CD14-positive monocyte (primary cell): ENCODE measurements around the gene CD40LG. TPM values are rescaled to one million over a fixed set of nuclear protein-coding genes. Genes with fewer than 3 reads are reported as not detected.
A peak's percentile ranks its signal among the peaks of the same experiment; 100 is the strongest.

Experiments used
- DNase-seq, 3 donors: peaks; one replicate each; pipeline ENCODE4 v3.0.0-alpha.2; 2011 to 2022
- H2AFZ ChIP-seq: 2 replicates; pipeline ENCODE4 v1.6.0; 2012; ENCODE audit warnings: mild to moderate bottlenecking, low read depth, low read length, inconsistent platforms; ENCODE audit not compliant: insufficient read depth, poor library complexity, severe bottlenecking
- H3K27ac ChIP-seq, 2 donors: 1 replicate in 1 of 2; 2 replicates in 1 of 2; pipeline ENCODE4 v1.5.1; 2012 to 2013; ENCODE audit warnings: low read length in 2 of 2, control low read depth in 1 of 2, inconsistent platforms in 1 of 2, low read depth in 1 of 2, mild to moderate bottlenecking in 1 of 2
- H3K27me3 ChIP-seq, 2 donors: one replicate each; pipeline versions ENCODE4 v1.6.0 to v1.6.1; 2011 to 2013; ENCODE audit warnings: low read length in 2 of 2; ENCODE audit not compliant: control insufficient read depth in 2 of 2, insufficient read depth in 2 of 2
- H3K36me3 ChIP-seq, 2 donors: replicated peaks in 1 of 2; 1 replicate in 1 of 2; 2 replicates in 1 of 2; pipeline versions ENCODE4 v1.5.1 to v1.6.1; 2012 to 2013; ENCODE audit warnings: low read length in 2 of 2, control low read depth in 1 of 2, inconsistent platforms in 1 of 2, mild to moderate bottlenecking in 1 of 2; ENCODE audit not compliant: insufficient read depth in 2 of 2, control insufficient read depth in 1 of 2
- H3K4me1 ChIP-seq, 2 donors: 1 replicate in 1 of 2; 2 replicates in 1 of 2; pipeline versions ENCODE4 v1.5.1 to v1.6.1; 2012 to 2013; ENCODE audit warnings: low read length in 2 of 2, control low read depth in 1 of 2, inconsistent platforms in 1 of 2, mild to moderate bottlenecking in 1 of 2, moderate library complexity in 1 of 2; ENCODE audit not compliant: insufficient read depth in 2 of 2, control insufficient read depth in 1 of 2
- H3K4me2 ChIP-seq: replicated peaks from 2 replicates; pipeline ENCODE3; 2012; ENCODE audit warnings: low read length, moderate library complexity, mild to moderate bottlenecking; ENCODE audit not compliant: poor library complexity, severe bottlenecking; ENCODE audit errors: extremely low read depth
- H3K4me3 ChIP-seq, 3 experiments: fragments of 200-600 bp in 1 of 3; sonication (generic) in 1 of 3; replicated peaks in 1 of 3; 1 replicate in 2 of 3; 2 replicates in 1 of 3; pipeline ENCODE4 v1.5.1; 2011 to 2013; ENCODE audit warnings: low read length in 3 of 3, mild to moderate bottlenecking in 3 of 3, control low read depth in 2 of 3, low read depth in 2 of 3, inconsistent platforms in 1 of 3, moderate library complexity in 1 of 3
- H3K79me2 ChIP-seq: 2 replicates; pipeline ENCODE4 v1.6.0; 2012; ENCODE audit warnings: mild to moderate bottlenecking, control low read depth, inconsistent platforms, low read length, moderate library complexity; ENCODE audit not compliant: insufficient read depth
- H3K9ac ChIP-seq: 2 replicates; pipeline ENCODE4 v1.6.0; 2017; ENCODE audit warnings: low read length, mild to moderate bottlenecking; ENCODE audit not compliant: insufficient read depth, poor library complexity, severe bottlenecking
- H3K9me3 ChIP-seq, 2 donors: replicated peaks in 1 of 2; 1 replicate in 1 of 2; 2 replicates in 1 of 2; pipeline versions ENCODE4 v1.5.1 to v1.6.1; 2012 to 2013; ENCODE audit warnings: low read length in 2 of 2, control low read depth in 1 of 2; ENCODE audit not compliant: control insufficient read depth in 1 of 2, insufficient read depth in 1 of 2
- H4K20me1 ChIP-seq: 2 replicates; pipeline ENCODE4 v1.6.0; 2012; ENCODE audit warnings: mild to moderate bottlenecking, low read length, control low read depth, moderate library complexity; ENCODE audit not compliant: insufficient read depth
- H3K27ac Mint-ChIP-seq, 7 donors: one replicate each; pipeline ENCODE4 v1.8.0; 2020; ENCODE audit warnings: mild to moderate bottlenecking in 7 of 7, mixed read lengths in 7 of 7, moderate library complexity in 6 of 7, inconsistent platforms in 2 of 7
- H3K27me3 Mint-ChIP-seq, 3 donors: one replicate each; pipeline ENCODE4 v1.8.0; 2021 to 2022; ENCODE audit warnings: low read depth in 3 of 3, mild to moderate bottlenecking in 3 of 3, mixed read lengths in 3 of 3, moderate library complexity in 3 of 3, inconsistent platforms in 1 of 3
- H3K36me3 Mint-ChIP-seq, 2 donors: one replicate each; pipeline ENCODE4 v1.8.0; 2020; ENCODE audit warnings: mixed read lengths in 2 of 2, inconsistent platforms in 1 of 2, mild to moderate bottlenecking in 1 of 2
- H3K4me1 Mint-ChIP-seq: one replicate; pipeline ENCODE4 v1.8.0; 2020; ENCODE audit warnings: mild to moderate bottlenecking, mixed read lengths
- H3K4me3 Mint-ChIP-seq, 2 donors: one replicate each; pipeline ENCODE4 v1.8.0; 2020; ENCODE audit warnings: mild to moderate bottlenecking in 2 of 2, mixed read lengths in 2 of 2, moderate library complexity in 1 of 2
- H3K9me3 Mint-ChIP-seq, 7 donors: one replicate each; pipeline ENCODE4 v1.8.0; 2020 to 2022; ENCODE audit warnings: mixed read lengths in 7 of 7, mild to moderate bottlenecking in 6 of 7, moderate library complexity in 6 of 7, inconsistent platforms in 2 of 7
- WGBS: methylation state at CpG from one replicate; pipeline ENCODE4 v1.1.5; 2013; ENCODE audit warnings: missing lambda C conversion rate; ENCODE audit not compliant: insufficient coverage; 5-methylcytosine and 5-hydroxymethylcytosine counted together
- intact Hi-C, 2 donors: fragments of 100-400 bp; cut with micrococcal nuclease; formaldehyde crosslinking; loops; one replicate each; pipeline versions ENCODE4 v1.15.0 to v1.15.1; 2023
- polyA plus RNA-seq, 3 donors: library from polyadenylated mRNA; depleted of rRNA in 1 of 3; unstranded in 2 of 3; stranded (reverse) in 1 of 3; fragments of 300-500 nt in 2 of 3; fragments of >200 nt in 1 of 3; fragmentation: Illumina TruSeq in 2 of 3; gene quantifications; 1 replicate in 2 of 3; 2 replicates in 1 of 3; pipeline ENCODE4 v1.2.3, GENCODE V29; 2012 to 2021
- TF ChIP-seq, protein P1 (sequence below): fragments of 200-600 bp; IDR thresholded peaks from one replicate; pipeline ENCODE4 v1.8.0; 2022; ENCODE audit warnings: antibody characterized with exemption, mild to moderate bottlenecking

The CD40LG gene
- polyA plus RNA-seq, 3 donors: 0.09 TPM; not detected in 2

- Histone ChIP-seq H3K9me3 (no peaks in the 10 kb centered on the region), H3K9ac (no peak overlapping the region), H3K4me2 (no peak overlapping the region), H3K4me3 (no peak overlapping the region), H2AFZ (no peak overlapping the region), H3K79me2 (no peaks in the 10 kb centered on the region), H3K36me3 (peaks cover 22 to 36% of the 10 kb centered on the region in 2 donors), H3K27me3 (no peaks in the 10 kb centered on the region), H4K20me1 (no peaks in the 10 kb centered on the region), H3K27ac (no peak overlapping the region), H3K4me1 (peaks cover 18 to 24% of the 10 kb centered on the region in 2 donors)
- Mint-ChIP-seq H3K4me3 (no peak overlapping the region), H3K9me3 (no peaks in the 10 kb centered on the region), H3K36me3 (peaks cover 18 to 33% of the 10 kb centered on the region in 2 donors), H3K27ac (peak overlapping the region in 1 of 7 donors; percentile 35), H3K4me1 (peaks cover 24% of the 10 kb centered on the region), H3K27me3 (peaks cover 0 to under 1% (median 0%) of the 10 kb centered on the region in 3 donors)
- WGBS: no CpG with 5 or more reads among the region's 1 CpG
- DNase-seq: no peak
- TF ChIP-seq, protein P1, sequence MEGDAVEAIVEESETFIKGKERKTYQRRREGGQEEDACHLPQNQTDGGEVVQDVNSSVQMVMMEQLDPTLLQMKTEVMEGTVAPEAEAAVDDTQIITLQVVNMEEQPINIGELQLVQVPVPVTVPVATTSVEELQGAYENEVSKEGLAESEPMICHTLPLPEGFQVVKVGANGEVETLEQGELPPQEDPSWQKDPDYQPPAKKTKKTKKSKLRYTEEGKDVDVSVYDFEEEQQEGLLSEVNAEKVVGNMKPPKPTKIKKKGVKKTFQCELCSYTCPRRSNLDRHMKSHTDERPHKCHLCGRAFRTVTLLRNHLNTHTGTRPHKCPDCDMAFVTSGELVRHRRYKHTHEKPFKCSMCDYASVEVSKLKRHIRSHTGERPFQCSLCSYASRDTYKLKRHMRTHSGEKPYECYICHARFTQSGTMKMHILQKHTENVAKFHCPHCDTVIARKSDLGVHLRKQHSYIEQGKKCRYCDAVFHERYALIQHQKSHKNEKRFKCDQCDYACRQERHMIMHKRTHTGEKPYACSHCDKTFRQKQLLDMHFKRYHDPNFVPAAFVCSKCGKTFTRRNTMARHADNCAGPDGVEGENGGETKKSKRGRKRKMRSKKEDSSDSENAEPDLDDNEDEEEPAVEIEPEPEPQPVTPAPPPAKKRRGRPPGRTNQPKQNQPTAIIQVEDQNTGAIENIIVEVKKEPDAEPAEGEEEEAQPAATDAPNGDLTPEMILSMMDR: no peak
- intact Hi-C loops: no loop called here
Observed at GRCh38 chrX:136662976-136663375, 15.0 kb downstream of the CD40LG start.

DNA sequence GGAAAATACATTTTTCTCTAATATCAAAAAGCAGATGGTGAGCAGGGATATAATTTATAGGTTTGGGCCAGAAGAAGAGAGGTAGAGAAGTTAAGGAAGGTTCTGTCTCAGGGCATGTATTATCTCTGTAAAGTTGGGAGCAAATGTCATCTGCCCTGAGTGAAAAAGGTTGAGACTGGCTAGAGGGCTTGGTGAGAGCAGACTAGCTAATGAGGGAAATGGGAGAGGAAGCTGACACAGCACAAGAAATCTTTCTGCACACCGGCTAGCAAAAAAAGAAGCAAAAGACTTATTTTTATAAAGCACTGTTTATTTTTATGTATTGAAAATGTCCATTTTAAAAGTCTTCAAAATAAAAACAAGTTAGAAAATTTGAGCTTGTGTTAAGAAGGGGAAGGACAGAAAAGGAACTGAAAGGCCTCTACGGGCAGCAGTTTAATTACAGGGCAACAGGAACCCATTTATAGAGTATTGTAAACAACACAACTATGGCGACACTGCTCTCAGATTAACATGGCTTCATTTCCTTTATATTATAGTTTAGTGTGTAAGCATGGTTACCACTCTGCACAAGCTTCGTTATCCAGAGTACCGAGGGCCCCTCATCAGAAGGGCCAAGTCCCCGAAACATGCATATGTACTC is 17.4 kb downstream of the CD40LG start:
- Mint-ChIP-seq H3K9me3 (no peaks in the 10 kb centered on the region), H3K27ac (peak overlapping the region; percentile 55 to 94 (median 80)), H3K36me3 (peaks cover 39 to 45% of the 10 kb centered on the region in 2 donors), H3K4me3 (peak overlapping the region; percentile 45 to 57), H3K4me1 (peaks cover 26% of the 10 kb centered on the region), H3K27me3 (peaks cover 0 to 2% (median 0%) of the 10 kb centered on the region in 3 donors)
- intact Hi-C loops: no loop called here
- Histone ChIP-seq H3K79me2 (no peaks in the 10 kb centered on the region), H4K20me1 (no peaks in the 10 kb centered on the region), H2AFZ (no peak overlapping the region), H3K27ac (peak overlapping the region in 1 of 2 donors; percentile 67), H3K4me1 (peaks cover 18 to 24% of the 10 kb centered on the region in 2 donors), H3K9ac (no peak overlapping the region), H3K27me3 (no peaks in the 10 kb centered on the region), H3K4me2 (peak overlapping the region; percentile 12), H3K9me3 (no peaks in the 10 kb centered on the region), H3K4me3 (peak overlapping the region in 1 of 3 experiments; percentile 16), H3K36me3 (peaks cover 40 to 60% of the 10 kb centered on the region in 2 donors)
- TF ChIP-seq, protein P1: no peak
- WGBS: no CpG with 5 or more reads among the region's 6 CpGs
- peak; percentile 5 to 26 (median 6) for DNase-seq
